Ramos (cell line): Measurements from ENCODE around the gene ZNF300.

Experiments
- in situ Hi-C: fragments of 300-500 bp; cut with MboI; formaldehyde crosslinking; loops from one replicate; pipeline ENCODE4 v1.14.3; 2022; ENCODE audit warnings: low sequenced_read_pairs; ENCODE audit not compliant: unreplicated experiment

Gene ZNF300

GRCh38 chr5:150846654-150847333 is 58.0 kb downstream of the ZNF300 start:
- in situ Hi-C loops: loop anchor here (5.0 kb wide), 1 partner anchor 284 kb away; no protein-coding TSS in a partner anchor

GRCh38 chr5:150846308-150846653 is 58.5 kb downstream of the ZNF300 start, which contains the start of gene IRGM:
Gene IRGM (plus strand): TSS chr5:150846521. CDS start chr5:150848124, 1,603 bp downstream.
- in situ Hi-C loops: loop anchor here (5.0 kb wide), 1 partner anchor 284 kb away; no protein-coding TSS in a partner anchor

- in situ Hi-C loops: loop anchor here (5.0 kb wide), 1 partner anchor 283 kb away; no protein-coding TSS in a partner anchor
Observed at GRCh38 chr5:150845185-150845859, 59.5 kb downstream of the ZNF300 start.
